PC-3 (cell line): Measurements from ENCODE around the gene LOXL4.

ENCODE experiments used
- CTCF ChIP-seq: fragments of 300-600 bp; sonication (generic); conservative IDR thresholded peaks from 2 replicates; pipeline ENCODE4 v1.5.1; 2017; ENCODE audit warnings: antibody characterized with exemption, low read depth, mild to moderate bottlenecking, low read length
- EZH2 ChIP-seq: fragments of 300-600 bp; sonication (generic); IDR thresholded peaks from one replicate; pipeline ENCODE4 v1.6.1; 2017; ENCODE audit warnings: antibody characterized with exemption, mild to moderate bottlenecking, low read length; ENCODE audit not compliant: unreplicated experiment
- EZH2phosphoT487 ChIP-seq: fragments of 300-600 bp; sonication (generic); IDR thresholded peaks from 2 replicates; pipeline ENCODE4 v1.6.1; 2018; ENCODE audit warnings: mild to moderate bottlenecking, antibody characterized with exemption, low read length, borderline replicate concordance

DNA sequence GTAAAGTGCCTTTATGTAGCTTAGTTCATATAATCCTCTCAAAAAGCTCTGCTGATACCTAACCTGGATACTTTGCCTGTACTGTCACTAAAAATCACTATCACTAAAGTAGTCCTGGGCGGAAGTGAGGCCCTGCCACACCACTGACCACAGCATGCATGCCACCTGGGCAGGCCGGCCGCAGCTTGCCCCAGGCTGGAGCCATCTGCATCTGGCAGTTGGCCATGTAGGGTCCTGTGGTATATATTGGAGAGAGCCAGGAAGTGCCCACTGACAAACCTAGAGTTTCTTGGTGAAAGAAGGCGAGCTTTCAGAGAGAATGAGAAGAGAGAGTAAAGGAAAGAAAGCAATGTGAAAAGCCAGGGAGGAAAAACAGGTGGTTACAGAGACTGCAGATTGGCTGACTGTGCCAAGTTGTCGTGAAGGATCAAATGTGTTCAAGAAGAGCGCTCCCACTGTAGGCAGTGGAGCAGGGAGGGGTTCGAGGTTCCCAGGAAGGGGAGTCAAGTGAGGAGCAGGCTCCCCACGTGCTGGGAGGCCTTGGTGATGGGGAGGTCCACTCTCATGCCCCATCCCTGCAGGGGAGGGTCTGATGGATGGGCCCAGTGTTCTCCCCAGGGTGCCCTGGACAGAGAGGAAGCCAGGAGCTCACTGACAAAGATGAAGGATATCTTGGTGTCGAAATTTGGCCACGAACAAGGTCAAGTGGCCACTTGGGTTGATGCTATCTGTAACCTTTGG is 13.6 kb downstream of the LOXL4 start:
- no peak for TF ChIP-seq CTCF
- TF ChIP-seq EZH2phosphoT487: no peak
- TF ChIP-seq EZH2: no peak
